GM12872 (cell line): Measurements from ENCODE around the gene PARD3B.

Experiments used
- CTCF ChIP-seq: IDR thresholded peaks from 3 replicates; pipeline ENCODE4 v1.5.1; 2011; ENCODE audit warnings: low read depth, mild to moderate bottlenecking, low read length, moderate library complexity; ENCODE audit not compliant: insufficient read depth

The PARD3B gene

GRCh38 chr2:205408696-205409095, 863.4 kb downstream of the PARD3B start:
- TF ChIP-seq CTCF, result no peak

- TF ChIP-seq CTCF, result no peak
Observed at GRCh38 chr2:205409411-205409810, 864.1 kb downstream of the PARD3B start.

GRCh38 chr2:205411558-205411957, 866.3 kb downstream of the PARD3B start:
- no peak for TF ChIP-seq CTCF

GRCh38 chr2:205424326-205424725, 879.1 kb downstream of the PARD3B start:
- no peak for TF ChIP-seq CTCF

GRCh38 chr2:205425102-205425501, 879.8 kb downstream of the PARD3B start:
- no peak for TF ChIP-seq CTCF

GRCh38 chr2:205427112-205427511, 881.8 kb downstream of the PARD3B start:
- no peak for TF ChIP-seq CTCF

GRCh38 chr2:205428811-205429210, 883.5 kb downstream of the PARD3B start:
- TF ChIP-seq CTCF, result no peak

- TF ChIP-seq CTCF, result no peak
Observed at GRCh38 chr2:205435970-205436369, 890.7 kb downstream of the PARD3B start.
